Activated CD4-positive, alpha-beta memory T cell treated with anti-CD3 and anti-CD28 coated beads for 36 hours (primary cell): ENCODE data around the gene NRARP. TPM values are rescaled to one million over a fixed set of nuclear protein-coding genes. Genes with fewer than 3 reads are reported as not detected.
A peak's percentile ranks its signal among the peaks of the same experiment; 100 is the strongest.
"Not testable (repeated sequence)": the region's sequence is repeated elsewhere in the genome, so short reads cannot be mapped to it uniquely, and the experiment has no call there.

Experiments
- CTCF ChIA-PET: fragments of 350-600 bp; sonication (Branson Sonifier 250); formaldehyde crosslinking; loops from one replicate; lab custom pipeline; 2021; ENCODE audit warnings: antibody characterized with exemption, inconsistent platforms; lab: Charles Lee
- POLR2A ChIA-PET: fragments of 350-600 bp; sonication (Branson Sonifier 250); formaldehyde crosslinking; loops from one replicate; lab custom pipeline; 2021; ENCODE audit warnings: antibody characterized with exemption; lab: Charles Lee
- DNase-seq: peaks from one replicate; pipeline ENCODE4 v3.0.0-alpha.2; 2020
- H3K27ac Mint-ChIP-seq: one replicate; pipeline ENCODE4 v1.8.0; 2021; ENCODE audit warnings: mixed read lengths
- H3K27me3 Mint-ChIP-seq: one replicate; pipeline ENCODE4 v1.8.0; 2021; ENCODE audit warnings: mixed read lengths
- H3K36me3 Mint-ChIP-seq: one replicate; pipeline ENCODE4 v1.8.0; 2021; ENCODE audit warnings: mixed read lengths
- H3K4me1 Mint-ChIP-seq: one replicate; pipeline ENCODE4 v1.8.0; 2021; ENCODE audit warnings: low read depth, mixed read lengths
- H3K4me3 Mint-ChIP-seq: one replicate; pipeline ENCODE4 v1.8.0; 2021; ENCODE audit warnings: mild to moderate bottlenecking, mixed read lengths
- H3K9me3 Mint-ChIP-seq: one replicate; pipeline ENCODE4 v1.8.0; 2021; ENCODE audit warnings: mixed read lengths
- intact Hi-C: fragments of 100-400 bp; cut with micrococcal nuclease; formaldehyde crosslinking; loops from one replicate; pipeline ENCODE4 v1.15.1; 2023
- total RNA-seq, 2 experiments: library from RNA; stranded (reverse); gene quantifications; one replicate each; pipeline ENCODE4 v1.2.3, GENCODE V29; 2021

Gene NRARP
- total RNA-seq, 2 experiments from 2014 or later, result 0.82 to 1.1 TPM

- H3K9me3 Mint-ChIP-seq, result peaks cover 25% of the 10 kb centered on the region
- no peak for DNase-seq
- H3K4me3 Mint-ChIP-seq, result no peak overlapping the region
- H3K27ac Mint-ChIP-seq, result no peak overlapping the region
- peaks cover 6% of the 10 kb centered on the region for H3K36me3 Mint-ChIP-seq
- ChIA-PET CTCF (no interaction called here), POLR2A (no interaction called here)
- peaks cover under 1% of the 10 kb centered on the region for H3K4me1 Mint-ChIP-seq
- intact Hi-C loops, result no loop called here
- peaks cover 10% of the 10 kb centered on the region for H3K27me3 Mint-ChIP-seq
These were observed 29.9 kb upstream of the NRARP start for GRCh38 chr9:137331929-137332328.

GRCh38 chr9:137330689-137331088 lies 28.6 kb upstream of the NRARP start:
- Mint-ChIP-seq H3K4me3 (no peak overlapping the region), H3K9me3 (peaks cover 18% of the 10 kb centered on the region), H3K27me3 (peaks cover 22% of the 10 kb centered on the region), H3K36me3 (peaks cover 7% of the 10 kb centered on the region), H3K27ac (no peak overlapping the region), H3K4me1 (peaks cover 4% of the 10 kb centered on the region)
- no peak for DNase-seq
- ChIA-PET CTCF (no interaction called here), POLR2A (no interaction called here)
- intact Hi-C loops, result no loop called here

- CTCF ChIA-PET, intact Hi-C loops: not testable (repeated sequence)
These were observed 27.5 kb upstream of the NRARP start for GRCh38 chr9:137329590-137329989.

GRCh38 chr9:137327641-137328550 lies 25.8 kb upstream of the NRARP start:
- H3K4me1 Mint-ChIP-seq, intact Hi-C loops, CTCF ChIA-PET, DNase-seq, POLR2A ChIA-PET, H3K4me3 Mint-ChIP-seq, H3K36me3 Mint-ChIP-seq: not testable (repeated sequence)
- Mint-ChIP-seq H3K27ac (peak overlapping the region; percentile 39), H3K27me3 (peaks cover 30% of the 10 kb centered on the region), H3K9me3 (peaks cover 17% of the 10 kb centered on the region)

More at GRCh38 chr9:137329590-137329989, 27.5 kb upstream of the NRARP start:
- DNase-seq, H3K36me3 Mint-ChIP-seq, POLR2A ChIA-PET, H3K4me3 Mint-ChIP-seq, H3K27ac Mint-ChIP-seq, H3K4me1 Mint-ChIP-seq: not testable (repeated sequence)
- peaks cover 27% of the 10 kb centered on the region for H3K27me3 Mint-ChIP-seq
- peaks cover 17% of the 10 kb centered on the region for H3K9me3 Mint-ChIP-seq

GRCh38 chr9:137326445-137327065 lies 24.5 kb upstream of the NRARP start:
- Mint-ChIP-seq H3K9me3 (peaks cover 17% of the 10 kb centered on the region), H3K27ac (no peak overlapping the region), H3K4me3 (peak overlapping the region; percentile 16), H3K27me3 (peaks cover 34% of the 10 kb centered on the region), H3K36me3 (peaks cover 7% of the 10 kb centered on the region), H3K4me1 (peaks cover 4% of the 10 kb centered on the region)
- ChIA-PET POLR2A (no interaction called here), CTCF (no interaction called here)
- peak; percentile 10 for DNase-seq
- intact Hi-C loops, result no loop called here

GRCh38 chr9:137325799-137326198 lies 23.7 kb upstream of the NRARP start:
- Mint-ChIP-seq H3K36me3 (peaks cover 7% of the 10 kb centered on the region), H3K27me3 (peaks cover 34% of the 10 kb centered on the region), H3K27ac (no peak overlapping the region), H3K9me3 (peaks cover 17% of the 10 kb centered on the region), H3K4me1 (peaks cover 4% of the 10 kb centered on the region), H3K4me3 (no peak overlapping the region)
- POLR2A ChIA-PET, result no interaction called here
- intact Hi-C loops, result no loop called here
- no peak for DNase-seq
- CTCF ChIA-PET, result interaction anchor here (1.5 kb wide), 1 partner anchor 24 kb away, joined by 6 read pairs; the partner anchor contains the start of gene NRARP

- intact Hi-C loops, result no loop called here
- H3K4me3 Mint-ChIP-seq, result no peak overlapping the region
- H3K36me3 Mint-ChIP-seq, result peaks cover 7% of the 10 kb centered on the region
- H3K9me3 Mint-ChIP-seq, result peaks cover 17% of the 10 kb centered on the region
- DNase-seq, result no peak
- peaks cover 9% of the 10 kb centered on the region for H3K4me1 Mint-ChIP-seq
- CTCF ChIA-PET, result interaction anchor here (1.5 kb wide), 1 partner anchor 23 kb away, joined by 6 read pairs; the partner anchor contains the start of gene NRARP
- H3K27ac Mint-ChIP-seq, result no peak overlapping the region
- POLR2A ChIA-PET, result no interaction called here
- H3K27me3 Mint-ChIP-seq, result peaks cover 34% of the 10 kb centered on the region
These were observed 23.1 kb upstream of the NRARP start for GRCh38 chr9:137325124-137325523.

GRCh38 chr9:137323531-137324331 lies 21.7 kb upstream of the NRARP start:
- Mint-ChIP-seq H3K9me3 (peaks cover 17% of the 10 kb centered on the region), H3K27ac (no peak overlapping the region), H3K27me3 (peaks cover 34% of the 10 kb centered on the region), H3K36me3 (peaks cover 7% of the 10 kb centered on the region), H3K4me3 (no peak overlapping the region), H3K4me1 (peaks cover 9% of the 10 kb centered on the region)
- DNase-seq, result no peak
- intact Hi-C loops, result no loop called here
- POLR2A ChIA-PET, result no interaction called here
- CTCF ChIA-PET, result interaction anchor here (0.6 kb wide), 1 partner anchor 22 kb away, joined by 3 read pairs; the partner anchor contains the start of gene NRARP

GRCh38 chr9:137321726-137322361 lies 19.8 kb upstream of the NRARP start:
- H3K36me3 Mint-ChIP-seq, result peaks cover 2% of the 10 kb centered on the region
- no peak for DNase-seq
- peaks cover 23% of the 10 kb centered on the region for H3K27me3 Mint-ChIP-seq
- H3K9me3 Mint-ChIP-seq, result peaks cover 2% of the 10 kb centered on the region
- H3K27ac Mint-ChIP-seq, result no peak overlapping the region
- H3K4me1 Mint-ChIP-seq, result peaks cover 8% of the 10 kb centered on the region
- ChIA-PET CTCF (interaction anchor here (1.4 kb wide), 1 partner anchor 20 kb away, joined by 5 read pairs; the partner anchor contains the start of gene NRARP), POLR2A (no interaction called here)
- intact Hi-C loops, result no loop called here
- H3K4me3 Mint-ChIP-seq, result no peak overlapping the region

GRCh38 chr9:137320555-137321384 lies 18.7 kb upstream of the NRARP start:
- Mint-ChIP-seq H3K27ac (no peak overlapping the region), H3K36me3 (no peaks in the 10 kb centered on the region), H3K4me1 (peaks cover 5% of the 10 kb centered on the region), H3K9me3 (no peaks in the 10 kb centered on the region), H3K27me3 (peaks cover 16% of the 10 kb centered on the region), H3K4me3 (no peak overlapping the region)
- ChIA-PET CTCF (interaction anchor here (1.4 kb wide), 1 partner anchor 19 kb away, joined by 5 read pairs; the partner anchor contains the start of gene NRARP), POLR2A (interaction anchor here (1.3 kb wide), 1 partner anchor 17 kb away, joined by 3 read pairs; no protein-coding TSS in a partner anchor)
- intact Hi-C loops, result no loop called here
- peak; percentile 27 for DNase-seq
